H1 (cell line): ENCODE results near the gene ANAPC15. TPM values are rescaled to one million over a fixed set of nuclear protein-coding genes. Genes with fewer than 3 reads are reported as not detected.

ENCODE experiments used
- CHD7 ChIP-seq: fragments of 300-600 bp; sonication (generic); IDR thresholded peaks from 2 replicates; pipeline ENCODE4 v1.7.1; 2012; ENCODE audit warnings: low read length, moderate library complexity, mild to moderate bottlenecking, inconsistent platforms; ENCODE audit not compliant: insufficient replicate concordance
- FOSL1 ChIP-seq: IDR thresholded peaks from 2 replicates; pipeline ENCODE4 v1.6.1; 2011; ENCODE audit warnings: mild to moderate bottlenecking, low read depth, low read length, moderate library complexity; ENCODE audit not compliant: insufficient read depth
- HDAC2 ChIP-seq, 2 experiments: fragments of 300-600 bp in 1 of 2; sonication (generic) in 1 of 2; IDR thresholded peaks; 2 replicates each; pipeline ENCODE4 v1.6.1; 2011 to 2012; ENCODE audit warnings: low read depth in 2 of 2, low read length in 2 of 2, mild to moderate bottlenecking in 2 of 2, moderate library complexity in 2 of 2, borderline replicate concordance in 1 of 2, inconsistent platforms in 1 of 2
- NANOG ChIP-seq: IDR thresholded peaks from 2 replicates; pipeline ENCODE4 v1.6.1; 2011; ENCODE audit warnings: low read length, low read depth, mild to moderate bottlenecking, inconsistent platforms; ENCODE audit not compliant: insufficient read depth, poor library complexity, severe bottlenecking
- polyA plus RNA-seq, 7 experiments: library from polyadenylated mRNA; depleted of rRNA in 3 of 7; stranded (reverse) in 5 of 7; unstranded in 2 of 7; fragments of >200 nt in 5 of 7; fragments of 200-250 nt in 2 of 7; gene quantifications; 1 replicate in 5 of 7; 2 replicates in 1 of 7; 4 replicates in 1 of 7; pipeline versions ENCODE4 v1.2.1 to v1.2.3, GENCODE V29; 2011 to 2013; ENCODE audit warnings: missing spikeins in 2 of 7, mixed read lengths in 2 of 7
- total RNA-seq: library from RNA; stranded (reverse); fragmentation: NEBNext Ultra II Directional; extraction: Animal tissue kit (Norgen Biotek cat#: 25700); gene quantifications from 2 replicates; pipeline ENCODE4 v1.2.1, GENCODE V29; 2021

The ANAPC15 gene
- total and polyA plus RNA-seq, 2 of the 8 experiments (the other 6 are each of a cell fraction or from before 2014, with no cell fraction given): 66.2 to 74.9 TPM

- TF ChIP-seq CHD7: no peak
- TF ChIP-seq HDAC2 (IDR thresholded peaks at IDR 0.05; ENCODE audit: borderline replicate concordance in 1 of 2, low read depth in 2 of 2, low read length in 2 of 2): no peak
- TF ChIP-seq FOSL1: no peak
- no peak for TF ChIP-seq NANOG
Measured at GRCh38 chr11:72141066-72141465, 28.6 kb upstream of the ANAPC15 start (continued).
